HL-60 (cell line): Measurements from ENCODE around the gene EFL1.

ENCODE experiments used
- DNase-seq, 2 experiments: peaks; one replicate each; pipeline ENCODE4 v3.0.0-alpha.2; 2010 to 2020; ENCODE audit warnings: low read depth in 1 of 2, low spot score in 1 of 2
- H3K27ac ChIP-seq: fragments of 250-450 bp; sonication (Bioruptor Pico); replicated peaks from 2 replicates; pipeline ENCODE4 v1.5.1; 2020; ENCODE audit warnings: mild to moderate bottlenecking, moderate library complexity
- H3K27me3 ChIP-seq: fragments of 250-450 bp; sonication (Bioruptor Pico); 2 replicates; pipeline ENCODE4 v1.5.1; 2021; ENCODE audit warnings: mild to moderate bottlenecking, moderate library complexity; ENCODE audit not compliant: insufficient read depth, poor library complexity, severe bottlenecking
- H3K4me3 ChIP-seq: replicated peaks from 2 replicates; pipeline ENCODE4 v1.5.1; 2011; ENCODE audit warnings: mild to moderate bottlenecking, control low read depth, low read length; ENCODE audit not compliant: insufficient read depth
- CTCF ChIP-seq: IDR thresholded peaks from one replicate; pipeline ENCODE4 v1.5.1; 2011; ENCODE audit warnings: low read length, control low read depth, inconsistent platforms; ENCODE audit not compliant: insufficient read depth
- GABPA ChIP-seq: IDR thresholded peaks from 2 replicates; pipeline ENCODE4 v1.6.1; 2012; ENCODE audit warnings: low read depth
- POLR2AphosphoS5 ChIP-seq: IDR thresholded peaks from 2 replicates; pipeline ENCODE4 v1.6.1; 2012; ENCODE audit warnings: low read depth
- REST ChIP-seq: IDR thresholded peaks from 2 replicates; pipeline ENCODE4 v1.6.1; 2012; ENCODE audit warnings: low read depth; ENCODE audit not compliant: insufficient replicate concordance
- SPI1 ChIP-seq: IDR thresholded peaks from 2 replicates; pipeline ENCODE4 v1.6.1; 2012; ENCODE audit warnings: low read depth, mild to moderate bottlenecking, borderline replicate concordance

Gene EFL1

GRCh38 chr15:82298520-82298919 is 36.0 kb upstream of the EFL1 start:
- Histone ChIP-seq H3K4me3 (no peak overlapping the region), H3K27ac (no peak overlapping the region), H3K27me3 (no peaks in the 10 kb centered on the region)
- TF ChIP-seq GABPA: no peak
- no peak for TF ChIP-seq POLR2AphosphoS5
- no peak for TF ChIP-seq CTCF
- TF ChIP-seq SPI1: no peak
- TF ChIP-seq REST: no peak
- DNase-seq: no peak

- Histone ChIP-seq H3K27ac (no peak overlapping the region), H3K4me3 (no peak overlapping the region), H3K27me3 (no peaks in the 10 kb centered on the region)
- DNase-seq: no peak
- TF ChIP-seq GABPA: no peak
- no peak for TF ChIP-seq CTCF
- TF ChIP-seq REST: no peak
- TF ChIP-seq POLR2AphosphoS5: no peak
- no peak for TF ChIP-seq SPI1
Observed at GRCh38 chr15:82298032-82298431, 35.5 kb upstream of the EFL1 start.

GRCh38 chr15:82297546-82297945 is 35.0 kb upstream of the EFL1 start:
- TF ChIP-seq SPI1: no peak
- no peak for TF ChIP-seq GABPA
- TF ChIP-seq REST: no peak
- TF ChIP-seq CTCF: no peak
- no peak for TF ChIP-seq POLR2AphosphoS5
- Histone ChIP-seq H3K27me3 (no peaks in the 10 kb centered on the region), H3K4me3 (no peak overlapping the region), H3K27ac (no peak overlapping the region)
- no peak for DNase-seq
